UCSD-AML1 (cell line): Measurements from ENCODE around the gene ATXN3L.

Experiments used
- DNase-seq: peaks from one replicate; lab custom pipeline; 2025; ENCODE audit not compliant: unreplicated experiment; lab: John Stamatoyannopoulos, UW

Gene ATXN3L

DNA sequence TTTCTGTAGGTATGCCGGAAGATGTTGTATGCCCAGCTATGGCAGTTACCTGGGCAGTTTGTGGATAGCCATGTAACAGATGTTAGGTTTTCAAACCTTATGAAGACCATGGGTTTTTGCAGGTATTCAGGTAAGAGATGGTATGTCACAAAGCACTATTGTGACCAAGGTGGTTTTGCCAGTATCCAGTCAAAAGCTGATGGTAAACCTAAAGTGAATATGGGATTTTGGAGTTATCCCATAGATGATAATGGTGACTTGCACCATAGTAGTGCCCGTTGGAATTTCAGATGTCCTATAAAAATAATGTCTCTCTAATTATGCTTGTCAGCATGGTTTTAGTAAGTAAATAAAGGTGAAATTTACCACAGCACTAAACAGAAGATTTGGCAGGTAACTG lies at the start of gene ATXN3L:
Gene ATXN3L, minus strand, starts transcription at position 101 of the 400 bp plus-strand sequence. CDS start 119 bp downstream, outside the sequence.
- no peak for DNase-seq

DNA sequence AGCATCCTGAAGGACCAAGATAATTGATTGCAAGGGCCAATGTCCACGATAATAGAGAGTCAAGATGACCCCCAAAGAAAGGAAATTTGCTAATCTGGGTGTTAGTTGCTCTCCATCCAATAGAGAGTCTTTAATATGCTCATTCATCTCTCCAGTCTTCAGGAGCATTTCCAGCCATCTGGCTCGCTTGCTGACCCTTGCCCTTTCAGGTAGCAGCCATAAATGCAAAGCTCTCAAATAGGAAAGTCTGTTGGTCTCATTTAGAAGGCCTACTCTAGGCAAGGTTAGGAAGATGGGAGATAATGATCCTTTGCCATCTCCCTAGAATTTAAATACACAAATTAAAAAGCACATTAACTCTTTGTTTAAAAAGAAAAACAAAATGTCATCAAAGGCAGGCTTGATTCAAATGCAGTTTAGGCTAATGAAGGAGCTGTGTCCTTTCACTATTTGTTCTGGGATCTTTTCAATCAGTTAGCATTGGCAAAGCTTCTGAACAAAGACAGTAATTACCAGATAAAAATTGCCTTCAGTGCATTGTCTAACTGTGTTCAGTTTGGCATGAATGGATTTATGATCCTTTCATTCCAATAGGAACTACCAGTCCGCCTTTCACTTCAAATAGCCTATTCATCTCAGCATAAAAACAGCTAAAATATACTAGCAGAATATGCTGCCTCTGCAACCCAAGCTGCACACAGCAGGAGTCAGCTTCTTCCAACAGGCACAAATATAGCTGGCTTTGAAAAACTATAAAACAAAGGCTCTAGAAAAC lies 49.6 kb upstream of the ATXN3L start:
- no peak for DNase-seq

GRCh38 chrX:13367950-13368349 lies 48.1 kb upstream of the ATXN3L start:
- no peak for DNase-seq

GRCh38 chrX:13366698-13367097 lies 46.8 kb upstream of the ATXN3L start:
- DNase-seq = no peak

GRCh38 chrX:13365161-13365560 lies 45.3 kb upstream of the ATXN3L start:
- DNase-seq = no peak

DNA sequence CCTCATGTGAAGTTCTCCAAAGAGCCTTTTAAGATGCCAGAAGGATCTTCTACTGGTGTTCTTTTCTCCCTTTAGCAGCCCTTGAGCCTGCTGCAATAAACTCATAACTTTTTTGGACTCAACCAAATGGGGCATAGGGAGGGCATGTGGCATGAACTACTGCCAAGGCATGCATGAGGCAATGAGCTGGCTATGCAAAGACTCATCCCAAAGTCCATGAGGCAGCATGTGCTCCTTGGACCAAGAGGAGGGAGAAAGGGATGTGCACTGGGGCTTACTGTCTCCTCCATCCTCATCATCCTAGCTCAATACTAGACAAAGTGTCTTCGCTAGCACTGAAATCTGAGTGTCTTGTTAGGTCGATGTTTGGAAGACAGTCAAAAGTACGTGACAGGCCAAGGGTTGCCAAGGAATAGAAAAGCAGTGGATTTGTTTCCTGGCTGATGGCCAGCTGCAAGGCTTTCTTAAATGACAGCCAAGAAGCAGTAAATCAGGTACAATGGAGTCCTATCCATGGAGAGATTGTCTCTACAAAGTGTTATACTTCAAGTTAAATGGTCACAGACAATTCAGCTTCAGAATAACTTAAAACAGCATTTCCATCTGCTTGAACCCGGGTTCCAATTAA lies 44.5 kb upstream of the ATXN3L start:
- DNase-seq = no peak

- no peak for DNase-seq
These were observed 40.3 kb upstream of the ATXN3L start for GRCh38 chrX:13360146-13360545.

- DNase-seq = no peak
These were observed 38.1 kb upstream of the ATXN3L start for GRCh38 chrX:13357925-13358324.

DNA sequence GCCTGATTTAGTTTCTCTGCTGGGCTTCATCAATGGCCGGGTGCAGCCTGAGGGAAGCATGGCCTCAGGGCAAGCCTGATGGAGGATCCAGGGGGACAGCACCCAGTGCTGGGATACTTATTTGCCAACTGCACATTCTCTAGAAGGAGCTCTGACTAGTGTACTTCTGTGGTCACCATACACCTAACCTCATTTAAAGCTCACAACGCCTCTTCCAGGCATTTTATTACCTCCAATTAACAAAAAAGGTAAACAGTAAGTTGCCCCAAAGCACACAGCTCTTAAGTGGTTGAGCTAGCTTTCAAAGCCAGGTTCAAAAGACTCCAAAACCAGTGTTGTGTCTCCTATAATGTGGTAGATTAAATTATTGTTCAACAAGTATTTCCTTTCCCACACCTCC lies 26.8 kb upstream of the ATXN3L start:
- no peak for DNase-seq

DNA sequence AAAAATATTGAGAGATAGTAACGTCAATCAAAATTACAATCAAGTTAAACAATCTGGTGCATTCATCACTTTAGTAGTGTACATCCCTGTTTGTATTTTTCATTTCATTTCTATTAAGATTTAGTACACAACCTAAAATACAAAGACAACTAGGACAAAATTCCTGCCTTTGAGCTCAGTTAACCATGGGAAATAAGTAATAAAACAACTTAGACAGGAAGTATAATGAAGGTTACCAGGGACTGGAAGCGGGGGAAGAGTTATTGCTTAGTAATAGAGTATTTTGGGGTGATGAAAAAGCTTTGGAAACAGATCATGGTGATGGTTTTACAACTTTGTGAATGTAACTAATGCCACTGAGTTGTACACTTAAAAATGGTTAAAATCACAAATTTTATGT lies 25.6 kb upstream of the ATXN3L start:
- DNase-seq = no peak

- no peak for DNase-seq
These were observed 25.2 kb upstream of the ATXN3L start for GRCh38 chrX:13345037-13345436.

GRCh38 chrX:13341491-13342101 lies 21.7 kb upstream of the ATXN3L start:
- no peak for DNase-seq

GRCh38 chrX:13340182-13340791 lies 20.4 kb upstream of the ATXN3L start:
- no peak for DNase-seq

DNA sequence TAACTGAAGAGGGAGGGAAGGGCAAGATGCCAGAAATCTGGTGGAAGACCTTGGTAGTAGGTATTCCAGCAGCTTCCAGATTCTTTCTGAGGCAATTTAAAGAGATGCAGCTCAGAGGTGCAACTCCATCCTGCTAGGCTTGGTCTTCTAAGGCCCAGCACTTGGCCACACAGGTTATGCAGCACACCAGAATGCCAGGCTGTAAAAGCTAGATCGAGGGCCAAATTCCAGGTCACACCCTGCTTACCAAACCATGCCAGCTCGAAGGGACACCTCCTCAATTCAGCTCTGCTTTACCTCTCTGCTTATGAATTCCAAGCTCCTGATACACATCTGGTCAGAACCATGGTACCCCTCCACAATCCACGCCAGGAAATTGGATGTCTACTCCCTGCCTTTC lies 19.8 kb upstream of the ATXN3L start:
- DNase-seq = no peak

DNA sequence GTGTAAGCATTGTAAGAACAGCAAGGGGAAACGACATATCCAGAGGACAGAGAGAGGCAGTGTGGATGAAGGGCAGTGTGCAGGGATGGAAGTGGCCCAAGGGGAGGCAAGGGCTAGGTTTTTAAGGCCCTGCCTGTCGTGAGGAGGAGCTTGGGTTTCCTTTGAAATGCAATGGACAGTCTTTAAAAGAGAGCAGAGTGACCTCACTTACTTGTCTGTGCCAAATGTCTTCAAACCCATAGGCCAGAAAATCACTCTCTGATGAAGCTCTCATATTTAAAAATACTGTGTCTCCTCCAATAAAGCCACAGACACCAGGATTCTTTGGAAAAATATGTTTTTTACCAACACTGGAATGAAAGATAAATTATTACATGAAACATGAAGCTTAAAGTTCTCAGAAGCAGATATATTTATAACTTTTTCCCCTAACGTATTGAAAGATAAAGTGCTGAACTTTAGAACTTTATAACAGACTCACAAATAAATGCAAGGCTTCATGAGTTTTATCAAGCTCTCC lies 19.2 kb upstream of the ATXN3L start:
- no peak for DNase-seq

DNA sequence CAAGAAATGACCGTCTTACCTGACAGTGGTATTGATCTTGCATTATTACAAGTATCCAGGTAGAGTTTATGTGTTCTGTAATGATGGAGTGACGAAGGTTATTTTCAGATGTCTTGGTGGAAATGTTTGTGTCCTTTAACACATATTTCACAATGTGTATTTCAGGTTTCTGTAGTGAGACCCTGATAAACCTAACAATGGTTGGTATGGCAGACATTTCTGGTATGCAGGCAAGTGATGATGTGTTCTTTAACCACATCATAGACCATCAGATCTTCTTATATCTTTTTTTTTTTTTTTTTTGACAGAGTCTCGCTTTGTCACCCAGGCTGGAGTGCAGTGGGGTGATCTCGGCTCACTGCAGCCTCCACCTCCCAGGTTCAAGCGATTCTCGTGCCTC lies 14.6 kb upstream of the ATXN3L start:
- no peak for DNase-seq

DNA sequence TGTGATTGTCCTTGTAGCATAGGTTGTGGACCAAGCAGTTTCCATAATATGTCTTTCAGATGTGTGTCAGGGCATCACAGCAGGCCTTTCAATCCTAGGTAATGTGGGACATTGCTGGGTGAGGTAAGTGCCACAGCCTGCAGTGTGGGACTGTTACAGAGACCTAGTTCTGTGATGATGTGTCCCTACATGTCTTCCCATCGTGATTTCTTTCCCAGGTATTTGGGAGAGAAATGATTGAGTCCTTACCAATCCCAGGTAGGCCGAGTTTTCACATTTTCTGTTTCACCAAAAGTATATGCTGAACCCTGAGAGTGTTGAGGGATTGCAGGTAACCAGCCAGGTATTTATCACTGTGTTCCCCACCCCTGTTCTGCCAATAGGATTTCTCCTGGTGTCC lies 10.6 kb upstream of the ATXN3L start:
- no peak for DNase-seq

DNA sequence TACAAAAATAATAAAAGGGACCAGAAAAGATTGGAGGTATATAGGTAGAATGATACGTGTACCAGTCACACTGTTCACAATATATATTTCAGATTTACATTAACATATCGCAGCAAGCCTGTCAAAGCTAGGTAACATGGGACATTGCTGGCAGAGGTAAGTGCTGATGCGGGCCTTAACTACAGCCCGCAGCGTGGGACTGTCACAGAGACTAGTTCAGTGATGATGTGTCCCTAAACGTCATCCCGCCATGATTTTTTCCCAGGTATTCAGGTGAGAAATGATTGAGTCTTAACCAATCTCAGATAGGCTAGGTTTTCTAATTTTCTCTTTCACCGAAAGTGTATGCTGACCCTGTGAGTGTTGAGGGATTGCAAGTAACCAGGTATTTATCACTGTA lies 7.8 kb upstream of the ATXN3L start:
- DNase-seq = no peak

DNA sequence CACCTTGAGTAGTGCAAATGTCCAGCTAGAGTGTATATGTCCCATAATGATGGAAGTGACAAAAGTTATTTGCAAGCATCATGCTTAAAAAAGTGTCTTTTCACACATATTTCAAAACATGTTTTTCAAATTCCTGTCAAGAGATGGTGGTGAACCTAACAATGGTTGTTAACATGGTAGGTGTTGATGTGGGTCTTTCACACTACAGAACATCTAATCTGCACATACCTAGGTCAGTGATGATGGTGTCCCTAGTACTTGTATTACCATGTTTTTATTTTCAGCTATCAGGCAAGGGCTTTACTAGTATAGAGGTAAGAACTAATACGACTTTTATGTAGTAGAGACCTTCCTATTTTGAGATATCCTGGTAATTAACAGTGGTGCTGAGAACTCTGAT lies 3.4 kb upstream of the ATXN3L start:
- DNase-seq = no peak

DNA sequence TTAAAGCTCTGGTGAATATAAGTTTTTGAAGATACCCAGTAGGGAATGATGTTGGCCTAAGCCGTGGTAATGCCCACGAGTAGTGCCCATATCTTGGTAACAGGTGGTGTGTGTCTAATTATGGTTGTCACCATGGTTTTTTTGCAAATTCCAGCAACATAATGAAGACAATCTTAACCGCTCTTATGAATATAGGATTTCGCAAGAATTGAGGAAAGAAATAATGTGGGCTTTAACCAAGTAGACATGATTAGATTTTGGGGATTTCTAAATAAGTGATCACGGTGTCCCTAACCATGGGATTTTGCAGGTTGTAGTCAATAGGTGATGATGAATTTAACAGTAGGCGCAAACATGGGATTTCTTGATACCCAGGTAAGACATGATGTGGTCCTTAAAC lies 2.5 kb downstream of the ATXN3L start:
- DNase-seq = no peak

- DNase-seq = no peak
These were observed 8.3 kb downstream of the ATXN3L start for GRCh38 chrX:13311560-13311959.

- no peak for DNase-seq
These were observed 10.2 kb downstream of the ATXN3L start for GRCh38 chrX:13309631-13310030.
